ENCODE results near the gene NFE2L1. TPM values are rescaled to one million over a fixed set of nuclear protein-coding genes. Genes with fewer than 3 reads are reported as not detected.

NFE2L1 gene
- total and polyA plus RNA-seq, 2 of the 8 experiments (the other 6 are each of a cell fraction or from before 2014, with no cell fraction given): 140 to 143 TPM

- TF ChIP-seq CHD7 (IDR thresholded peaks at IDR 0.05; ENCODE audit: insufficient replicate concordance, low read length) (no peak), ASH2L (IDR thresholded peaks at IDR 0.05; ENCODE audit: low read length) (no peak), GTF2F1 (IDR thresholded peaks at IDR 0.05; ENCODE audit: borderline replicate concordance, low read depth, low read length) (no peak), SAP30 (IDR thresholded peaks at IDR 0.05; ENCODE audit: insufficient read depth, insufficient replicate concordance, low read length) (no peak), EZH2 (IDR thresholded peaks at IDR 0.05; ENCODE audit: low read depth, low read length, severe bottlenecking) (no peak), TEAD4 (IDR thresholded peaks at IDR 0.05; ENCODE audit: low read depth, low read length) (no peak), SUZ12 (IDR thresholded peaks at IDR 0.05; ENCODE audit: low read length) (no peak), CREB1 (IDR thresholded peaks at IDR 0.05) (no peak), RNF2 (IDR thresholded peaks at IDR 0.05; ENCODE audit: borderline replicate concordance, low read depth, low read length, missing control alignments, poor library complexity, severe bottlenecking) (no peak), TCF12 (IDR thresholded peaks at IDR 0.05; ENCODE audit: low read depth, low read length) (no peak), YY1 (IDR thresholded peaks at IDR 0.05; ENCODE audit: low read depth, low read length) (no peak), NANOG (IDR thresholded peaks at IDR 0.05; ENCODE audit: insufficient read depth, low read depth, low read length, poor library complexity, severe bottlenecking) (no peak)
These were observed 16.2 kb upstream of the NFE2L1 start (continued) for GRCh38 chr17:48031966-48032365.

Data from H1 (cell line).